Natural killer cell (primary cell): Measurements from ENCODE around the gene LBP. TPM values are rescaled to one million over a fixed set of nuclear protein-coding genes. Genes with fewer than 3 reads are reported as not detected.
A peak's percentile ranks its signal among the peaks of the same experiment; 100 is the strongest.

Experiments
- ATAC-seq, 3 donors: fragments of 150-1000 bp in 2 of 3; fragments of 200-7000 bp in 1 of 3; cut with Tn5 transposase; 1 replicate in 1 of 3; 2 replicates in 2 of 3; pipeline ENCODE4 v1.10.0; 2021; ENCODE audit warnings: mild to moderate bottlenecking in 2 of 3, moderate library complexity in 2 of 3
- DNase-seq, 2 donors: peaks; one replicate each; pipeline versions ENCODE4 v3.0.0 to v3.0.0-alpha.2; 2013 to 2021; ENCODE audit warnings: mixed read lengths in 1 of 2
- H3K27ac ChIP-seq: one replicate; pipeline ENCODE4 v1.5.1; 2013; ENCODE audit warnings: mild to moderate bottlenecking, low read length
- H3K27me3 ChIP-seq: one replicate; pipeline ENCODE4 v1.6.1; 2013; ENCODE audit warnings: low read length; ENCODE audit not compliant: control insufficient read depth, insufficient read depth
- H3K36me3 ChIP-seq: one replicate; pipeline ENCODE4 v1.6.1; 2013; ENCODE audit warnings: low read length; ENCODE audit not compliant: control insufficient read depth, insufficient read depth
- H3K4me1 ChIP-seq: one replicate; pipeline ENCODE4 v1.6.1; 2013; ENCODE audit warnings: low read length; ENCODE audit not compliant: control insufficient read depth, insufficient read depth
- H3K4me3 ChIP-seq: one replicate; pipeline ENCODE4 v1.5.1; 2013; ENCODE audit warnings: low read length
- H3K9me3 ChIP-seq: one replicate; pipeline ENCODE4 v1.6.1; 2013; ENCODE audit warnings: low read length; ENCODE audit not compliant: control insufficient read depth, insufficient read depth
- H3K27ac Mint-ChIP-seq, 2 donors: one replicate each; pipeline ENCODE4 v1.8.0; 2022; ENCODE audit warnings: mild to moderate bottlenecking in 2 of 2, mixed read lengths in 2 of 2, moderate library complexity in 1 of 2
- H3K27me3 Mint-ChIP-seq, 2 donors: one replicate each; pipeline ENCODE4 v1.8.0; 2022; ENCODE audit warnings: low read depth in 2 of 2, mixed read lengths in 2 of 2
- H3K36me3 Mint-ChIP-seq: one replicate; pipeline ENCODE4 v1.8.0; 2022; ENCODE audit warnings: mixed read lengths
- H3K4me1 Mint-ChIP-seq, 2 donors: one replicate each; pipeline ENCODE4 v1.8.0; 2022; ENCODE audit warnings: mixed read lengths in 2 of 2
- H3K4me3 Mint-ChIP-seq: one replicate; pipeline ENCODE4 v1.8.0; 2022; ENCODE audit warnings: mild to moderate bottlenecking, moderate library complexity, mixed read lengths
- H3K9me3 Mint-ChIP-seq, 2 donors: one replicate each; pipeline ENCODE4 v1.8.0; 2022; ENCODE audit warnings: mixed read lengths in 2 of 2
- WGBS: methylation state at CpG from one replicate; pipeline ENCODE4 v1.1.7; 2013; ENCODE audit warnings: missing lambda C conversion rate; ENCODE audit not compliant: insufficient coverage; 5-methylcytosine and 5-hydroxymethylcytosine counted together
- intact Hi-C: fragments of 100-400 bp; cut with micrococcal nuclease; formaldehyde crosslinking; loops from one replicate; pipeline ENCODE4 v1.14.2; 2022
- total RNA-seq, 4 donors: library from RNA; stranded (reverse); fragments of 120-200 nt in 1 of 4; gene quantifications; one replicate each; pipeline versions ENCODE4 v1.2.3 to v1.2.4, GENCODE V29; 2013 to 2022
- TF ChIP-seq, protein P1 (sequence below): fragments of 200-600 bp; IDR thresholded peaks from one replicate; pipeline ENCODE4 v1.8.0; 2022; ENCODE audit warnings: antibody characterized with exemption

The LBP gene
- total RNA-seq, 3 donors from 2014 or later (not counting 1 experiment from before 2014, with no cell fraction given): not detected

DNA sequence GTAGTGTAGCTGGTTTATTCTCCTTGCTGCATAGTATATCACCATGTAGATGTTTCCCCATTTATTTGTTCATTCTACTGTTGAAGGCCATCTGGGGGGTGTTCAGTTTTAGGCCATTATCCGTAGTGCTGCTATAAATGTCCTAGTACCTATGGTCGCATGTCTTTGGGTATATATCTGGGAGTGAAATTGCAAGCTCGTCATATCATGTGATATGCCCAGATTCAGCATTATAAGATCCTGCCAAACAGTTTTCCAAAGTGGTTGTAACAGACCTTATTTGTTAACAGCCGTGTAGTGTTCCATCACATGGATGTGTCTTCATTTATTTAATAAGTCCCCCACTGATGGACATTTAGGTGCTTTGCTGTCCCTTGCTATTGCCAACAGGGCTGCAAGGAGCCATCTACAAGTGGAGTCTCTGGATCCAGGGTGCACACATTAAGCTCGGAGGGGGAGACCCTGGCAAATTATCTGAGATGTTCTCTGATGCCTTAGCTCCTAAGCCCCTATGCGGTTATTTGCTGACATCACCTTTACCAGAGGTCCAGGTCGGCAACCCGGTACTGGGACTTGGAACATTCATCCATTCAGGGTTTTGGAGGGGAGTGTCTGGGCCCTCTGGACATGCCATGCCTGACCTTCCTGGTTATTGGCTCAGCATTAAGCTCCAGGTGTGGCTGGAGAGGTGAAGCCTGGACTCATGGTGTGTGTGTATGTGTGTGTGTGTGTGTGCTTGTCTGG lies 16.9 kb downstream of the LBP start:
- no peak overlapping the region for H3K27ac ChIP-seq
- TF ChIP-seq, protein P1, sequence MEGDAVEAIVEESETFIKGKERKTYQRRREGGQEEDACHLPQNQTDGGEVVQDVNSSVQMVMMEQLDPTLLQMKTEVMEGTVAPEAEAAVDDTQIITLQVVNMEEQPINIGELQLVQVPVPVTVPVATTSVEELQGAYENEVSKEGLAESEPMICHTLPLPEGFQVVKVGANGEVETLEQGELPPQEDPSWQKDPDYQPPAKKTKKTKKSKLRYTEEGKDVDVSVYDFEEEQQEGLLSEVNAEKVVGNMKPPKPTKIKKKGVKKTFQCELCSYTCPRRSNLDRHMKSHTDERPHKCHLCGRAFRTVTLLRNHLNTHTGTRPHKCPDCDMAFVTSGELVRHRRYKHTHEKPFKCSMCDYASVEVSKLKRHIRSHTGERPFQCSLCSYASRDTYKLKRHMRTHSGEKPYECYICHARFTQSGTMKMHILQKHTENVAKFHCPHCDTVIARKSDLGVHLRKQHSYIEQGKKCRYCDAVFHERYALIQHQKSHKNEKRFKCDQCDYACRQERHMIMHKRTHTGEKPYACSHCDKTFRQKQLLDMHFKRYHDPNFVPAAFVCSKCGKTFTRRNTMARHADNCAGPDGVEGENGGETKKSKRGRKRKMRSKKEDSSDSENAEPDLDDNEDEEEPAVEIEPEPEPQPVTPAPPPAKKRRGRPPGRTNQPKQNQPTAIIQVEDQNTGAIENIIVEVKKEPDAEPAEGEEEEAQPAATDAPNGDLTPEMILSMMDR: no peak
- 91% methylated on average over 8 of the region's 8 CpGs for WGBS
- Mint-ChIP-seq H3K4me1 (no peaks in the 10 kb centered on the region), H3K4me3 (no peak overlapping the region), H3K36me3 (no peaks in the 10 kb centered on the region), H3K27me3 (peaks cover 0 to 4% of the 10 kb centered on the region in 2 donors), H3K9me3 (no peaks in the 10 kb centered on the region), H3K27ac (no peak overlapping the region)
- intact Hi-C loops: no loop called here
- no peaks in the 10 kb centered on the region for H3K4me1 ChIP-seq
- H3K36me3 ChIP-seq: no peaks in the 10 kb centered on the region
- ATAC-seq (no peak), DNase-seq (no peak)
- no peaks in the 10 kb centered on the region for H3K9me3 ChIP-seq
- H3K27me3 ChIP-seq: no peaks in the 10 kb centered on the region
- H3K4me3 ChIP-seq: no peak overlapping the region

- Mint-ChIP-seq H3K4me1 (peaks cover 0 to 9% of the 10 kb centered on the region in 2 donors), H3K27ac (no peak overlapping the region), H3K36me3 (no peaks in the 10 kb centered on the region), H3K4me3 (no peak overlapping the region), H3K9me3 (no peaks in the 10 kb centered on the region), H3K27me3 (peaks cover 17 to 19% of the 10 kb centered on the region in 2 donors)
- TF ChIP-seq, protein P1: no peak
- ATAC-seq: no peak
- H3K9me3 ChIP-seq: no peaks in the 10 kb centered on the region
- 6% methylated on average over 1 of the region's 2 CpGs for WGBS
- H3K4me1 ChIP-seq: no peaks in the 10 kb centered on the region
- no peaks in the 10 kb centered on the region for H3K27me3 ChIP-seq
- no peak for DNase-seq
- no peak overlapping the region for H3K27ac ChIP-seq
- intact Hi-C loops: no loop called here
- H3K4me3 ChIP-seq: no peak overlapping the region
- H3K36me3 ChIP-seq: no peaks in the 10 kb centered on the region
Measured at GRCh38 chr20:38369389-38369788, 23.1 kb downstream of the LBP start.

- no peaks in the 10 kb centered on the region for H3K9me3 ChIP-seq
- no peak for DNase-seq
- Mint-ChIP-seq H3K27ac (no peak overlapping the region), H3K9me3 (no peaks in the 10 kb centered on the region), H3K36me3 (no peaks in the 10 kb centered on the region), H3K4me1 (peaks cover 0 to 9% of the 10 kb centered on the region in 2 donors), H3K27me3 (peaks cover 13 to 19% of the 10 kb centered on the region in 2 donors), H3K4me3 (no peak overlapping the region)
- no peak overlapping the region for H3K27ac ChIP-seq
- H3K4me1 ChIP-seq: no peaks in the 10 kb centered on the region
- no peaks in the 10 kb centered on the region for H3K27me3 ChIP-seq
- intact Hi-C loops: no loop called here
- WGBS: 90% methylated on average over 3 of the region's 5 CpGs
- H3K36me3 ChIP-seq: no peaks in the 10 kb centered on the region
- TF ChIP-seq, protein P1: no peak
- peak in 1 of 3 donors; percentile 24 for ATAC-seq
- H3K4me3 ChIP-seq: no peak overlapping the region
Measured at GRCh38 chr20:38372806-38373205, 26.5 kb downstream of the LBP start.
